Bronchial epithelial cell (primary cell): Measurements from ENCODE around the gene ATG4A. TPM values are rescaled to one million over a fixed set of nuclear protein-coding genes. Genes with fewer than 3 reads are reported as not detected.

ENCODE experiments used
- DNase-seq: peaks from one replicate; pipeline ENCODE4 v3.0.0-alpha.2; 2010; ENCODE audit warnings: low read depth
- FAIRE-seq: peaks from 2 replicates; lab custom pipeline; 2011; peaks lifted over from hg19 to GRCh38; lab: Jason Lieb, UNC
- H3K27me3 ChIP-seq: 2 replicates; pipeline ENCODE4 v1.5.1; 2011; ENCODE audit warnings: low read length; ENCODE audit not compliant: control insufficient read depth, insufficient read depth
- H3K36me3 ChIP-seq: 2 replicates; pipeline ENCODE4 v1.5.1; 2011; ENCODE audit warnings: low read length; ENCODE audit not compliant: control insufficient read depth, insufficient read depth
- H3K4me3 ChIP-seq: 2 replicates; pipeline ENCODE4 v1.5.1; 2011; ENCODE audit warnings: mild to moderate bottlenecking, low read depth, low read length, control low read depth
- CTCF ChIP-seq: IDR thresholded peaks from 2 replicates; pipeline ENCODE4 v1.5.1; 2011; ENCODE audit warnings: mild to moderate bottlenecking, moderate library complexity, low read length, control low read depth, inconsistent platforms; ENCODE audit not compliant: insufficient read depth, severe bottlenecking
- total RNA-seq: library from RNA; depleted of rRNA; stranded (reverse); fragments of >200 nt; gene quantifications from 2 replicates; pipeline ENCODE4 v1.2.1, GENCODE V29; 2014

Gene ATG4A
- total RNA-seq, 1 donor from 2014 or later, result 12.4 TPM

- Histone ChIP-seq H3K36me3 (no peaks in the 10 kb centered on the region), H3K27me3 (no peaks in the 10 kb centered on the region), H3K4me3 (peak overlapping the region; percentile 64)
- DNase-seq, result peak; percentile 21
- no peak for TF ChIP-seq CTCF
- no peak for FAIRE-seq
These were observed 307 bp downstream of the ATG4A start for GRCh38 chrX:108091878-108092291.

- Histone ChIP-seq H3K27me3 (no peaks in the 10 kb centered on the region), H3K36me3 (no peaks in the 10 kb centered on the region), H3K4me3 (no peak overlapping the region)
- FAIRE-seq (no peak), DNase-seq (peak; percentile 26)
- no peak for TF ChIP-seq CTCF
These were observed 5.8 kb downstream of the ATG4A start for GRCh38 chrX:108097380-108097779.

GRCh38 chrX:108105473-108105872 lies 13.9 kb downstream of the ATG4A start:
- Histone ChIP-seq H3K4me3 (no peak overlapping the region), H3K27me3 (no peaks in the 10 kb centered on the region), H3K36me3 (no peaks in the 10 kb centered on the region)
- FAIRE-seq, result no peak
- no peak for DNase-seq
- TF ChIP-seq CTCF, result no peak

GRCh38 chrX:108114541-108114940 lies 23.0 kb downstream of the ATG4A start:
- DNase-seq, result no peak
- H3K27me3 ChIP-seq, result no peaks in the 10 kb centered on the region
- no peak for TF ChIP-seq CTCF
- H3K4me3 ChIP-seq, result no peak overlapping the region
- H3K36me3 ChIP-seq, result no peaks in the 10 kb centered on the region
- no peak for FAIRE-seq

- FAIRE-seq, result no peak
These were observed 26.4 kb downstream of the ATG4A start for GRCh38 chrX:108117988-108118387.

More at GRCh38 chrX:108117988-108118387, 26.4 kb downstream of the ATG4A start:
- Histone ChIP-seq H3K4me3 (no peak overlapping the region), H3K27me3 (no peaks in the 10 kb centered on the region), H3K36me3 (no peaks in the 10 kb centered on the region)
- TF ChIP-seq CTCF, result no peak
- DNase-seq, result no peak
